GM18520 (cell line): ENCODE data around the gene STX19.

Experiments
- ATAC-seq: cut with Tn5 transposase; IDR thresholded peaks from one replicate; pipeline ENCODE4 v1.9.1; 2021; ENCODE audit not compliant: unreplicated experiment

STX19 gene

DNA sequence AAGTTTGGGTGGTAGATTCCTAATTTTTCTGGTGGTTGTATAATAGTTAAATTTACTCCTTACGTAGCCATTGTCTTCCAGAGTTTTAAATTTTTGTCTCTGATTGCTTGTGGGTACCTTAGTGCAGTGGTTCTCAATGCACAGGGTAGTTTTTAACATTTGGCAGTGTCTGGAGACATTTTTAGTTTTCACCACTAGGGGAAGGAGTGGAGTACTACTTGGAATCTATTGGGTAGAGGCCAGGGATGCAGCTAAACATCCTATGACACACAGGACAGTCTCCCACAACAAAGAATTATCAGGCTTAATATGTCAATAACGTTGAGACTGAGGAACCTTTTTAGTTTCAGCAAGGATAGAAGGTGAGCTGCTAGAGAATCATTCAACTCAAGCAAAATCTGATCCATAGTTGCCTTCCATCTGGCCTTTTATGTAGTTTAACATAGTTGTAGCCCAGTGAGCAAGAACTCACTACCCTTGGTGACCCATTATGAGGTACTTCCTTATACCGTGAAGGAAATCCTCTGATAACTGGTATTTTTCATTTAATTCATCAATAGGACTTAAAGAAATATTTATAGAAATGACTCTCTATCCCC lies 8.6 kb upstream of the STX19 start:
- no peak for ATAC-seq

- ATAC-seq = no peak
These were observed 1.8 kb downstream of the STX19 start for GRCh38 chr3:94026623-94027022.

DNA sequence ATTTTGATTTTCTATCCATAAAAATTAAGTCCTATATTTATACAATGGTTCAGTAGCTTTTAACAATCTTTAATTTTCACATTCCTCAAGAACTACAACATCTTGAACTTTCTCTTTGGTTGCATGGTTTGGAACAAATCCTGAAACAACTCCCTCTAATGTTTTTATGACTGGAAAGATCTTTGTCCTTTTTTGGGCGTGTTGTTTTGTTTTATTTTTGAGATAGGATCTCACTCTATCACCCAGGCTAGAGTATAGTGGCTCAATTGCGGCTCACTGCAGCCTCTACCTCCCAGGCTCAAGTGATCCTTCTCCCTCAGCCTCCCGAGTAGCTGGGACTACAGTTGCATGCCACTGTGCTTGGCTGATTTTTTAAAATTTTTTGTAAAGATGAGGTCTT lies 4.0 kb downstream of the STX19 start:
- ATAC-seq = no peak

DNA sequence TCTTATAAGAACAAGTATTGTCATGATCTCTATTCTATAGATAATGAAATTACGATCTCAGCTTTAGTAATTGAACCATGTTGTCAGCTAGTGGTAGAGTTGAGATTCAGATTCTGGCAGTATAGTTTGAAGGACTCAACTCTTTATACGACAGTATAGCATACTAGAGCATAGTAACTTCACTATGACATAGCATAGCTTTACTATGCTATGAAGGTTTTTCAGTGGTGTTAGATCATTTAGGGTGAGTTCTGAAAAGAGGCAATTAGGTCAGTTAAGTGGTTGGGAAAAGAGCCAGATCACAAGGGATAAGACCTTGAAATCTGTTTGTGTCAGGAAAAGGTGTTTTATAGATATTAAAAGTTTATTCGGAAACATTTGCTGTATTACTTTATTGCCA lies 8.1 kb downstream of the STX19 start:
- no peak for ATAC-seq

- no peak for ATAC-seq
These were observed 8.7 kb downstream of the STX19 start for GRCh38 chr3:94019659-94020058.

GRCh38 chr3:94015025-94015424 lies 13.4 kb downstream of the STX19 start:
- no peak for ATAC-seq

DNA sequence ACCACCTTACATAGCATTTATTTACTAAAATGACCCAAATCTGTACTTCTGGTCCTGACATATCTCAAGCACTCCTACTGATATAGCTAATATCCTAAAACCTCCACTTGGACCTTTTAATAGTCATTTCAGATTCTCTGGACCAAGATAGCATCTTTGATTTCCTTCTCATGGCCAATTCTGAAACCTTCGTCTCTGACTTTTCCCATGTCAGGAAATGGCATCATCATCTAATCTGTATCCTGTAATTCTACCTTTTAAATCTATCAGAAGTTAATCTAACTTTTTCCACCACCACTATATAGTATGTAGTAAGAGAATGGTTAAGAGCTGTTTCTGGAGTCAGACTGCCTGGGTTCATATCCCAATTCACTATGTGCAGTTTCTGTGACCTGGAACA lies 16.2 kb downstream of the STX19 start:
- no peak for ATAC-seq

DNA sequence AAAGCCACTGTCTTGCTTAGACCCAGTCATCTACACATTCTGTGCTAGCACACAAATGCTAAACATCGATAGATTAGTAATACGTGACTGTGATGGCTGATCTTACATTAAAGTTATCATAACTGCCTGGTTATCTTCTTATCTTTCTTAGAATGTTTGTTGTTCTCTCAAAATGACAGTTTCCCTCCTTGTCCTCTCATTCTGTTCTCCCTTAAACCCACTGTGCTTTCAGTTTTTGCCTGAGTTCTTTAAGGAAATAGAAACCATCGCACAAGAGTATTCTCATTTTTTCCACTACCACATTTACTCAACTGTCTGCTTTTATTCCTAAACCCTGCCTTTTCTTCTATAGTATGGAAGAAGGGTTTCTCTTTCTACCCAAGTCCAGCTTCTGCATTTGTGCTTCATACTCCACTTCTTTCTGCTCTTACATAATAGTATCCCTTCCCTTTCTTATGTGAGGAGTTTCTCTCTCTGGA lies 17.1 kb downstream of the STX19 start:
- ATAC-seq = no peak

- no peak for ATAC-seq
These were observed 18.8 kb downstream of the STX19 start for GRCh38 chr3:94009608-94010007.

DNA sequence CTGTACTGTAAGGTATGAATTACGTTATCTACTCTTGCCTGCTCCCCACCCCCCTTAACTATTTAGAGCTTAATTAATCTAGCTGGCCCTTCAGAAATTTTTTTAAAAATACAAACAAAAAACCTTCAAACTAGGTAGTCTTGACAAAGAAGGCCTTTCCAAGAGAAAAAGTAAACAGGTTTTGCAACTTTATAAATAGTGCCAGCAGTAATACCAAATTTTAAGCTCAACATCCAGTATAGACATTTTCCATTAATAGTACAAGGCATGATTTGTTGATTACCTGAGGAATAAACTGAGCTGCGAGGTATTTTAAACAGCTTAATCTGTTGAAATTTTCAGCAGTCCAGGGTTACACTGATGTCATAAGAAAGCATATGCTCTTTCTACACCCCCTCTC lies 20.1 kb downstream of the STX19 start:
- no peak for ATAC-seq

DNA sequence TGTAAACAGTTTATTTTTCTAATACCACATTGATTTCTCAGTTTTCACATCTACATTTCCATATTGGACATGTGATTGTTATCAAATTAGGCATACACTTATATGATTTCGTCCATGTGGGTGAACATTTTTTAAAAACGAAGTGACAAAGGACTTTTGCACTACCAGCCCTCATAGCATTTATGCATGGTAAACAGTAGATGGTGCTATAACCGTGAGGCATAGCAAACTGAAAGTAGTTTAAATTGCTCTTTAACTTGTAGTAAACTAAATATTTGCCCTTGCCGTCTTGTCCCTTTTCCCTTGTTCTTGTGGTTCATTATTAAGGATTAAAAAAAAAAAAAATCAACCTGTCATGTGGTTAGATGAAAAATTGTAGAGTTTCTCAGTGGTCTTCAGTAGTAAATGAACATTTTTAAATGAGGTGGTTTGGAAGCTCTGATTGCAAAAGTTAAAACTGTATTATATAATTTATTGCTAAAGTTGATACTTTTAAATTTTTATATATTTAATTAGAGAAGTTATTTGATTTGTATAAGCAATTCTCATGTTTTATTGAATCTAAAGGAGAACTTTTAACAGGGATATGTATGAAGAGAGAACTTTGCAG lies 24.0 kb downstream of the STX19 start:
- peak; percentile 86 for ATAC-seq

GRCh38 chr3:94001827-94002495 lies 26.4 kb downstream of the STX19 start:
- no peak for ATAC-seq

- no peak for ATAC-seq
These were observed 27.2 kb downstream of the STX19 start for GRCh38 chr3:94001191-94001590.

DNA sequence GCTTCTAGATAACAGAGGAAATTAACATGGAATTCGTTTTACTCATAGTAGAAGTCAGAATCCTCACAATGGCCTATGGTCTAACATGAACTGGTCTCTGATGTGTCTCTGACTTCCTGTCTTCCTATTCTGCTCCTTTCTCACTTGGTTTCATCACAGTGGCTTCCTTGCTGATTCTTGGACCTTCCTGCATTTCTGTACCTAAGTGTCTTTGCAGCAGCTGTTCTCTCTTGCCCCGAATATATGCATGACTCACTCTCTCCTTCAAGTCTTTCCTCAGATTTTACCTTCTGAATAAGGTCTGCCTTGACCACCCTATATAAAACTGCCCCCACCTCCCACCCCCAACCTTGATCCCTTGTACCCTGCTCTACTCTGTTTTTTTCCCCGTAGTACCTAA lies 34.3 kb downstream of the STX19 start:
- ATAC-seq = no peak

DNA sequence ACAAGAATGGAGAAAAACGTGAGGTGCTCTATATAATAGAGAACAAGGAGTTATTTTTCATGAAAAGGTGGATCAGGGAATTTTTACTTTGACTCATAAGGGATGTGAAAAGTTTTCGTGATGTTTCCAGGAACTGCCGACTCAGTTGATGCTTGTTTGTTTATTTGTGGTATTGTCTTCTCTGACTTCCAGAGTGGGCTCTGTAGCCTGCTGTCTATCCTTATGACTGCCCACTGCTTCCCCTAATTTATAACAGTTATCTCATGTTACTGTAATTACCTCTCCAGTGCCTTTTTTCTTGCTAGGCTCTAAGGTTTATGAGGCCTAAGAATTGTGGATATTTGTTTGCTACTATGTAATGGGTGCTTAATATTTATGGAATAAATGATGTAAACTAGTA lies 36.2 kb downstream of the STX19 start:
- no peak for ATAC-seq

DNA sequence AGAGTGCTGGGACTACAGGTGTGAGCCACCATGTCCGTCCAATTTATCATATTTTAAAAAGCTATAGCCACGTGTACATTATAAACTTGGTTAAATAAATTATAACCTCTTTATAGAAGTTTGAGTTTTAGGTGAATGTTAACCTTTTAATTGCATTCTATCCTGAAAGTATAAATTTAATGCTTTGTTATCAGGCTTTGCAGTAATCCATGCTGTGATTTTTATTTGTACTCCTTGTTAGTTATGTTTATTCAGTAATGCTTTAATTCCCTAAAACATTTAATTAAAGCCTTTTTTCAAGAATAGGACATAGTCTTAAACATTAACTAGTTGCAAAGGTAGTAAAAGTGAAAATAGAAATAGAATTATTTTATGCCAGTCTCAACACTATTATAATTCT lies 36.8 kb downstream of the STX19 start:
- ATAC-seq = no peak

GRCh38 chr3:93989241-93989640 lies 39.2 kb downstream of the STX19 start:
- no peak for ATAC-seq

DNA sequence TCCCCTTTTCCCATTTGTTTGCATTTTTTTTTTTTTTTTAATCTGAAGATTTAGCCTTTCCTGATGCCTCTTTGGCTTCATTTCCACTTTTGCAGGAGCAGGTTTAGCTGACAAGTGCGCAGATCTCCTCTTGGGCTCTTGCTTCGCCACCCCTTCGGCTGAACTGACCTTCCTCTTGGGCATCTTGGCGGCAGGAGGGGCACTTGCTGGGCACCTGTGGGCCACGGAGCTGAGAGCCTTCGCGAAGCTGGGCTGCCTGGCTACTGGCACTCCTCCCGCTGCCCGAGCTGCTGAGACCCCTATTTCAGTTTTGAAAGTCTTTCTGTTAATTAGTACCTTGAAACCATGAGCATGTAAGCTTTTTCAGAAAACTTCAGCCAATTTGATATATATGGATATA lies 39.6 kb downstream of the STX19 start:
- ATAC-seq = no peak

- ATAC-seq = no peak
These were observed 40.1 kb downstream of the STX19 start for GRCh38 chr3:93988283-93988682.

DNA sequence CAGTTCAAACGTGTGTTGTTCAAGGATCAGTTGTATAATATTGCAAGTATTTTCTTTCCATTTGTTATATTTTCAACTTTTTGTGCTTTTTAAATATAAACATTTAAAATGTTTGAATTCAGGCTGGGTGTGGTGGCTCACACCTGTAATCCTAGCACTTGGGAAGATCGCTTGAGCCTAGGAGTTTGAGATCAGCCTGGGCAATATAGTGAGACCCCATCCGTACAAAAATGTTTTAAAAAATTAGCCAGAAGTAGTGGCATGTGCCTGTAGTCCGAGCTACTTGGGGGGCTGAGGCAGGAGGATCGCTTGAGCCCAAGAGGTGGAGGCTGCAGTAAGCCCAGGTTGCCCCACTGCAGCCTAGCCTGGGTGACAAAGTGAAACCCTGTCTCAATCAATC lies 43.8 kb downstream of the STX19 start:
- ATAC-seq = no peak

GRCh38 chr3:93983408-93983807 lies 45.0 kb downstream of the STX19 start:
- no peak for ATAC-seq

DNA sequence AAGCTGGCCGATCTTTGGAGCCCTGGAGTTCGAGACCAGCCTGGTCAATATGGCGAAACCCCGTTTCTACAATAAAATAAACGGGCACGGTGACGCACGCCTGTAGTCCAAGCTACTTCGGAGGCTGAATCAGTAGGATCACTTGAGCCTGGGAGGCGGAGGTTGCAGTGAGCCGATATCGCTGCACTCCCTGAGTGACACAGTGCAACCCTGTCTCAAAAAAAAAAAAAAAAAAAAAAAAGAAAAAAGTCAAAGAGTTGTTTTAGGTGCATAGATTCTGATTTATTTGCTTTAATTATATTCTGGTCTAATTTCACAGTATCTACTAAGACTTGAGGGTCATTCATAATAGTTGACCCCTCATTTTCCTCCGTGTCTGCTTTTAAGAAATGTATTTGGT lies 46.7 kb downstream of the STX19 start:
- ATAC-seq = no peak
